WERI-Rb-1 (cell line): ENCODE data around the gene ACTN4.

ENCODE experiments used
- DNase-seq: peaks from one replicate; pipeline ENCODE4 v3.0.0-alpha.2; 2020
- H3K27ac ChIP-seq: fragments of 250-450 bp; sonication (Bioruptor Pico); 2 replicates; pipeline ENCODE4 v1.5.1; 2020; ENCODE audit warnings: mild to moderate bottlenecking, moderate library complexity
- H3K27me3 ChIP-seq: fragments of 250-450 bp; sonication (Bioruptor Pico); 2 replicates; pipeline ENCODE4 v1.5.1; 2021; ENCODE audit warnings: mild to moderate bottlenecking, low read depth, moderate library complexity; ENCODE audit not compliant: insufficient read depth, severe bottlenecking
- H3K36me3 ChIP-seq: fragments of 250-450 bp; sonication (Bioruptor Pico); 2 replicates; pipeline ENCODE4 v1.5.1; 2020; ENCODE audit warnings: mild to moderate bottlenecking, moderate library complexity
- H3K4me3 ChIP-seq: 2 replicates; pipeline ENCODE4 v1.5.1; 2011; ENCODE audit warnings: low read depth, mild to moderate bottlenecking, control low read depth, low read length
- H3K9me3 ChIP-seq: fragments of 250-450 bp; sonication (Bioruptor Pico); 2 replicates; pipeline ENCODE4 v1.5.1; 2021; ENCODE audit warnings: mild to moderate bottlenecking, moderate library complexity; ENCODE audit not compliant: severe bottlenecking
- TF ChIP-seq, protein P1 (sequence below): IDR thresholded peaks from 2 replicates; pipeline ENCODE4 v1.5.1; 2011; ENCODE audit warnings: low read depth, mild to moderate bottlenecking, control low read depth, inconsistent platforms, low read length

Gene ACTN4

GRCh38 chr19:38703509-38703908 is 56.1 kb downstream of the ACTN4 start:
- Histone ChIP-seq H3K9me3 (no peaks in the 10 kb centered on the region), H3K4me3 (no peak overlapping the region), H3K27me3 (no peaks in the 10 kb centered on the region), H3K27ac (no peak overlapping the region), H3K36me3 (peaks cover 96% of the 10 kb centered on the region)
- DNase-seq, result no peak
- TF ChIP-seq, protein P1, sequence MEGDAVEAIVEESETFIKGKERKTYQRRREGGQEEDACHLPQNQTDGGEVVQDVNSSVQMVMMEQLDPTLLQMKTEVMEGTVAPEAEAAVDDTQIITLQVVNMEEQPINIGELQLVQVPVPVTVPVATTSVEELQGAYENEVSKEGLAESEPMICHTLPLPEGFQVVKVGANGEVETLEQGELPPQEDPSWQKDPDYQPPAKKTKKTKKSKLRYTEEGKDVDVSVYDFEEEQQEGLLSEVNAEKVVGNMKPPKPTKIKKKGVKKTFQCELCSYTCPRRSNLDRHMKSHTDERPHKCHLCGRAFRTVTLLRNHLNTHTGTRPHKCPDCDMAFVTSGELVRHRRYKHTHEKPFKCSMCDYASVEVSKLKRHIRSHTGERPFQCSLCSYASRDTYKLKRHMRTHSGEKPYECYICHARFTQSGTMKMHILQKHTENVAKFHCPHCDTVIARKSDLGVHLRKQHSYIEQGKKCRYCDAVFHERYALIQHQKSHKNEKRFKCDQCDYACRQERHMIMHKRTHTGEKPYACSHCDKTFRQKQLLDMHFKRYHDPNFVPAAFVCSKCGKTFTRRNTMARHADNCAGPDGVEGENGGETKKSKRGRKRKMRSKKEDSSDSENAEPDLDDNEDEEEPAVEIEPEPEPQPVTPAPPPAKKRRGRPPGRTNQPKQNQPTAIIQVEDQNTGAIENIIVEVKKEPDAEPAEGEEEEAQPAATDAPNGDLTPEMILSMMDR, result no peak

- Histone ChIP-seq H3K36me3 (peaks cover 99% of the 10 kb centered on the region), H3K4me3 (no peak overlapping the region), H3K27ac (no peak overlapping the region)
These were observed 57.1 kb downstream of the ACTN4 start for GRCh38 chr19:38704488-38705026.

DNA sequence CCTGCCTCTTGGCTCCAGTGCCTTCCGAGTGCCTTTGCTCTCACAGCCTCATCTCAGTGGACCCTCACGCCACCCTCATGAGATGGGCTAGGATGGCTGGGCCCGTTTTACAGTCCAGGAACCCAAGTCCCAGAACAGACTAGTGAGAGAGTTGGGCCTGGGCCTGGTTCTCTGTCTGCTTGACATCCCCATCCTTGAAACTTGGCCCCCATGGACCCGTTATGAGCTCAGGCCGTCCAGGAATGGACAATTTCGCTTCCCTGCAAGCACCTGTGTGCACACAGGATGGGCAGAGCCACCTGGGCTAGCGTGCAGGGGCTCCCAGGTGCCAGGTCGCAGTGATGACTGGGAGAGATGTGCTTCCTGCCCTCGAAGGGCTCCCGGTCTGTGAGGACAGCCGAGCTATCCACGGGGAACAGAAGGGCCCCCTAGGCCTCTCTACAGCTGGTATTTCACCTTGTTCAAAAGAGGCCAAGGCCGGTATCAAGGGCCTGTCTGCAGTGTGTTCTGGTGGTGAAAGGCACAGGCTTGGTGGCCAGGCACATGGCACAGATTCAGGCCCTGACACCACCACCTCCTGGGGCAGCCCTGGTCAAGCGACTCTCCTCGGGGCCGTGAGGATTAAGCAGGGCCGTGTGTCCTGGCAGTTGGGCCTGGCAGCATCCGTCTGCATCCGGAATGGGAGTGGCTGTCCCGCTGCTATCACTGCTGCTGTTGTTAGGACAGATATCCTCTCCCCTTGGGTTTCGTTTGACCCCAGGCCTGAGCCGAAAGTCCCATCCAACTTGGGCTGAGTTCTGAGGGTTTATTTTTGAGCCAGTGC is 58.0 kb downstream of the ACTN4 start:
- no peaks in the 10 kb centered on the region for H3K9me3 ChIP-seq
- H3K4me3 ChIP-seq, result no peak overlapping the region
- H3K27me3 ChIP-seq, result no peaks in the 10 kb centered on the region
- H3K36me3 ChIP-seq, result peaks cover 100% of the 10 kb centered on the region
- TF ChIP-seq, protein P1, result no peak
- no peak for DNase-seq
- H3K27ac ChIP-seq, result no peak overlapping the region

More at GRCh38 chr19:38704488-38705026, 57.1 kb downstream of the ACTN4 start:
- TF ChIP-seq, protein P1, result no peak
- no peak for DNase-seq
- Histone ChIP-seq H3K9me3 (no peaks in the 10 kb centered on the region), H3K27me3 (no peaks in the 10 kb centered on the region)

GRCh38 chr19:38706792-38707511 is 59.5 kb downstream of the ACTN4 start:
- Histone ChIP-seq H3K27ac (no peak overlapping the region), H3K36me3 (peaks cover 100% of the 10 kb centered on the region), H3K4me3 (no peak overlapping the region), H3K9me3 (no peaks in the 10 kb centered on the region), H3K27me3 (no peaks in the 10 kb centered on the region)
- no peak for DNase-seq
- TF ChIP-seq, protein P1, result no peak

- Histone ChIP-seq H3K4me3 (no peak overlapping the region), H3K27me3 (no peaks in the 10 kb centered on the region), H3K36me3 (peaks cover 100% of the 10 kb centered on the region), H3K9me3 (no peaks in the 10 kb centered on the region), H3K27ac (no peak overlapping the region)
- TF ChIP-seq, protein P1, result no peak
- no peak for DNase-seq
These were observed 60.2 kb downstream of the ACTN4 start for GRCh38 chr19:38707512-38708114.
